SW480 (cell line): ENCODE measurements around the gene TRMO.

ENCODE experiments used
- DNase-seq: peaks from one replicate; pipeline ENCODE4 v3.0.0-alpha.2; 2016; ENCODE audit warnings: low spot score

Gene TRMO

DNA sequence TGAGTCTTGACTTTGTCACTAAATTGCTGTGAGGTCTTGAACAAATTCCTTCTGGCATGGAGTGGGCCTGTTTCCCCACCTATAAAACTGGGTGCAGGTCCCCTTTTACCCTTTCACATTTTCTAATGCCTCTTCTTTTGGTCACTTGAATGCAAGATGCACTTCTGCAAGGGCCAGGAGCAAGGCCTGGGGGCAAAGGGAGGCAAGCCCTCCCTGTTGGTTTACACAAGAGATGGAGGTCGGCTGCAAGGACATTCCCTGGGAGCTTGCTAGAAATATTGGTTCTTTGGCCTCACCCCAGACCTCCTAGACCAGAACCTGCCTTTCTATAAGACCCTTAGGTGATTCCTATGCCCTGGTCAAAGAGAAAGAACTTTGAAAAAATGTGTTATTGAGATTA lies 63.5 kb downstream of the TRMO start:
- no peak for DNase-seq

DNA sequence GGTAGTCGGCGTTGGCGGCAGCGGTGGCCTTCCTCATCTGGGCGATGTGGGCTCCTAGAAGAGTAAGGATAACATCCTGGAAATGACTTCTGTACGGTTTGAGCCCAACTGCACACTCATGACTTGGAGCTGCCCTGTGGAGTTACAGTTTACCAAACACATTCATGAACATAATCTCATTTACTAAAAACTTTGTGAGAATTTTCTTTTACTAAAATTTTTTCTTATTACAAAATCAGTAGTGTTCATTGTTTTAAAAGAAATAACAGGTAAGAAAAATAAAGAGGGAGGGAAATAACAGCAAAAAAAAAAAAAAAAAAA lies 63.9 kb downstream of the TRMO start:
- no peak for DNase-seq

DNA sequence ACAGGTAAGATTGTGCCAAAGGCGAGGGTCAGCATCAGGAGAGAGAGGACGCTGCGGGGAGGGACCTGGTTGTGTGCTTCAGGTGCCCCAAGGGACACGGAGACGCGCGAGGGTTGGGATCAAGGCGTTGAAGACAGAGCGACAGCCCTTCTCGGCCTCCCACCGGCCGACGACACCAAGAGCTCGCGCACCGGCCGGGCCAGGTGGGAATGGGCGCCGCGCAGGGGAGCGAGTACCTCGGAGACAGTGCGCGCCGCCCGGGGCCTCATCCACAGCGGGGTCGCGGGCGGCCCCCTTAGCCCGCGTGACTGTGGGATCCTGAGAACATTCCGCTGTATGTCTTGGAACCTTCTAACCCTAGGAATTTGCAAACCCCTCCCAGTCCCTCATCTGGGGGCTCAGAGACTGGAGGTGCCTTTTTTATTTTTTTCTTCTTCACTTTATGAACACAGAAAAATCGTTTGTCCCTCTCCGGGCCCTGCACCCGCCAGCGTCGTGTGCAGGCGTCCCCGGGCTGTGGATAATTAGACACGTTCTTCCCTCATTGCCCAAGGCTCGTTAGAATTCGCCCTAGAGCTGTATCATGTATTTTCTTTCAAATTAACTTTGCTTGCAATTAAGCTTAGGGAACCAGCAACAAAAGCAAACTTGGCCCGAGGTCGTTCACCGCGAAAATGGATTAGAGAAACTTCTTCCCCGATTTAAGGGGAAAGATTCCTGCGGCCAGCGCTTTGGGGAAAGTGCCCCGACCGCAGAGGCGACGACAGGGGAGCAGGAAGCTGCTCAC lies 64.5 kb downstream of the TRMO start:
- no peak for DNase-seq

DNA sequence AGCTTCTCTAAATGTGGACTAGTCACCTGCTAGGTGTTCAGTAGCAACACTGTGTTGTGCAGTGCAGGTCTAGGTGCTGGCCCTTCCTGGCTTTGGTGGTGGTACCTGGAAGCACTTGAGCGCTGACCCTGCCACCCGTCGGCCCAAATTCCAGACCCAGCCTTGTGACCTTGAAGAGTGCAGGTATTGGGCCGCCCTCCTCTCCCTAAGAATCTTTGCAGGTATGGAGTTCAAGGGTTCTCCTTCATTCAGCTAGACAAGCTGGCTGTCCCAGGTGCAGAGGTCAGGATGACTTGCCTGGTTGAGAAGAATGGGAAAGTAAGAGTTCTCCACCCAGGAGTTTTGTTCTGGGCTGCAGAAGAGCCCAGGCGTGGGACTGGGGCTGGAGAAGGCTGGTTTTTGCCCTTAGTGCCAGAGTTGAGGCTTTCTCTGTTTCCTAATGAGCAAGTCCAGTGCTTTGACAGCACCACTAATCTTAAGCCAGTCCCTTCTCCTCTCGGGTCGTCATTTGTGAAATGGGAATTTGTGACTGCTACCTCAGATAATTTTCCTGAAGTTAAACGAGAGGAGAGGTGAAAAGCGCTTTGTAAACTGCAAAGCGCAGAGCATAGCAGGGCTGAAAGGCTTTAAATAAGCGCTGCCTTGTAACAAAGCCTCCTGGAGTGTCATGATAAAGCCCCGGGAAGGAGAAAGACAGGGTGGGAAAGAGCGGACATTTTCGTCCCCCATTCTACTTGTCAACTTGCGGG lies 65.3 kb downstream of the TRMO start:
- no peak for DNase-seq

DNA sequence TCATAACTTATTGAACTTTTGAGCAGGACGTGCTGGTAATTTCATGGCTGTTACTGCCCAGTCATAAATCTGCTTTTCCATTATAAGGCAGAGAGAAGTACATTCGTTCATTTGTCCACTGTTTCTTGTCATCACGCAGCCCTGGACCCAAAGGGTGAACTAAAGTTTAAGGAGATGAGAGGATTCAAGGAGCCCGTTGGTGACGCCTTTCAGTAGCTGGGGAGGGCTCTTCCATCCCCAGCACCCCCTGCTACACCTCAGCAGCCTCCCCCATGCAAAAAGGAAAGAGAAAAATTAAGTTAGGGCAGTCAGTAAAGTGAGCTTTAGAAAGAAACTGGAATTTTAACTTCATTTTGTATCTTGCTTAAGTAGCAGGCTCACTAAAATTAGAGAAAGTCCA lies 66.4 kb downstream of the TRMO start:
- no peak for DNase-seq

DNA sequence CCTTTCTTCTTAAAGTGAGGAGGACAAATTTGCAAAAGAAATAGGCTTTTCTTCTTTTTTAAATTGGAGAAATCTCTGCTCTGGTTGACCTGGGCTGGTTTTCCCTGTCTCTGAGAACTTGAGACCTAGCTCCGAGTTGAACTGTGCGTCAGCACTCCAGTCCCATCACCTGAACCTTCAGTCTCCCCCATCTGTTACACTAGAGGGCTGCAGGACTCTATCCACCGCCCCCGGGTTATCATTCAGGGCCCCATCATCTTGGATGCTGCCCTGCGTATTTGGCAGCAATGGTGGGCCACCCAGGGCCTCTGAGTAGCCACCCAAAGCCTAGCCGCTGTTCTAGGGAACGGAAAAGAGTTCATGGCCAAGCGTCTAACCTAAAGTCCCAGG lies 66.8 kb downstream of the TRMO start:
- no peak for DNase-seq

DNA sequence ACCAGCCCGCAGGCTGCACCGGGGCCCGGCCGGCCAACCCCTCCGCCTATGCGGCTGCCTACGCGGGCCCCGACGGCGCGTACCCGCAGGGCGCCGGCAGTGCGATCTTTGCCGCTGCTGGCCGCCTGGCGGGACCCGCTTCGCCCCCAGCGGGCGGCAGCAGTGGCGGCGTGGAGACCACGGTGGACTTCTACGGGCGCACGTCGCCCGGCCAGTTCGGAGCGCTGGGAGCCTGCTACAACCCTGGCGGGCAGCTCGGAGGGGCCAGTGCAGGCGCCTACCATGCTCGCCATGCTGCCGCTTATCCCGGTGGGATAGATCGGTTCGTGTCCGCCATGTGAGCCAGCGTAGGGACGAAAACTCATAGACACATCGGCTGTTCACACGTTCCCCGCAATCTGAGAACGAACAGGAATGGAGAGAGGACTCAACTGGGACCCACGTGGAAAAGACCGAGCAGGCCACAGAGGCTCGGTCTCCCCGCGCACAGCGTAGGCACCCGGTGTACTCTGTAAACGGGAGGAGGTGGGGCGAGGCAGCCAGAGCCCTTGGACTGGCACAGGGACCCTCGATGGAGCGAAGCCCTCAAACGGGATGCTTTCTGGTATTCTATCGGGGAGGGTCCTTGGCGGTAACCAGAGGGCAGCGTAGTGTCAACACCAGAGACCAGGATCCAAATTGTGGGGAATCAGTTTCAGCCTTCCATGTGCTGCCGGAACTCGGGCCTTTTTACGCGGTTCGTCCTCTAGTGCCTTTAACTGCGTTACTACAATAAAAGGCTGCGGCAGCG lies 67.4 kb downstream of the TRMO start:
- DNase-seq = no peak
